Transverse colon (tissue), 4 donors: Measurements from ENCODE around the gene MSL3.

ENCODE experiments used
- CTCF ChIP-seq, 5 experiments: fragments of 200-600 bp in 3 of 5; fragments of 450-650 bp in 2 of 5; sonication (generic) in 3 of 5; IDR thresholded peaks; 1 replicate in 2 of 5; 2 replicates in 3 of 5; pipeline ENCODE4 v1.5.1; 2016 to 2017; ENCODE audit warnings: antibody characterized with exemption in 5 of 5, inconsistent platforms in 3 of 5, mild to moderate bottlenecking in 2 of 5, moderate library complexity in 1 of 5
- EP300 ChIP-seq: sonication (generic); formaldehyde crosslinking; IDR thresholded peaks from one replicate; pipeline ENCODE4 v1.6.1; 2017; ENCODE audit warnings: antibody characterized with exemption, low read depth
- POLR2A ChIP-seq: fragments of 450-650 bp; IDR thresholded peaks from one replicate; pipeline ENCODE4 v1.6.1; 2016; ENCODE audit warnings: antibody characterized with exemption, mild to moderate bottlenecking, moderate library complexity
- POLR2AphosphoS5 ChIP-seq, 3 donors: sonication (generic); formaldehyde crosslinking; IDR thresholded peaks; one replicate each; pipeline ENCODE4 v1.6.1; 2016; ENCODE audit warnings: antibody characterized with exemption in 3 of 3

- TF ChIP-seq CTCF (IDR thresholded peaks at IDR 0.05) (no peak), POLR2A (no peak), POLR2AphosphoS5 (IDR thresholded peaks at IDR 0.05) (no peak), EP300 (no peak)
Observed at GRCh38 chrX:11766487-11766886, 8.4 kb downstream of the MSL3 start.
